ENCODE results near the gene KLHL2. TPM values are rescaled to one million over a fixed set of nuclear protein-coding genes. Genes with fewer than 3 reads are reported as not detected.

Gene KLHL2
- total and polyA plus RNA-seq, 2 donors (not counting 3 experiments of a cell fraction or from before 2014, with no cell fraction given), result 9.9 to 22.1 TPM

DNA sequence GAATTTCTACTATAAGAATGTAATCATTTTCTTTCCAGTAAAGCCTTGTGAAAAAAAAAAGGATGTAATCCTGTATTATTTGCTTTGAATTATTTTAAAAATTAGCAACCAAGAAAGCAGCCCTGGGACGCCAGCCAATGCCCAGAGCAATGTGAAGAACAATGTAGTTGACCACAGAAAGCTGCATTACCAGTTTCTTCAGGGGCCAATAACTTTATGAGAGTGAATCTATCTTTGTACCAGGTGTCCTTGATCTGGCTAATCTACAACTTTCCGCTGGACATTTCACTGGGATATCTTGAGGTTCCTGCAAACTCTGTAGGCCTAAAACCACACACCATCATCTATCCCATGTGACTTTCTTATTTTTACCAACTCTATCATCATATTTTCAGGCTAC lies 7.6 kb upstream of the KLHL2 start:
- no TSS peak for BruUV-seq (replicated peaks)

More for the DNA sequence above, 7.6 kb upstream of the KLHL2 start:
- ChIA-PET CTCF (interaction anchor here (0.9 to 1.5 kb wide), 2 partner anchors 69 to 143 kb away, joined by 4 to 5 read pairs; no protein-coding TSS in a partner anchor), POLR2A (no interaction called here)
- Histone ChIP-seq H3K9ac (replicated peaks; ENCODE audit: extremely low read depth, insufficient read depth, low read length) (no peak overlapping the region), H2AFZ (ENCODE audit: low read depth, low read length) (no peak overlapping the region), H3K79me2 (ENCODE audit: control insufficient read depth, insufficient read depth, low read length) (no peaks in the 10 kb centered on the region), H3K27me3 (ENCODE audit: control insufficient read depth in 2 of 2, insufficient read depth in 2 of 2, low read length in 2 of 2) (no peaks in the 10 kb centered on the region), H3K9me1 (replicated peaks; ENCODE audit: control insufficient read depth, extremely low read depth, insufficient read depth, low read length) (no peaks in the 10 kb centered on the region), H3K4me1 (ENCODE audit: control insufficient read depth, extremely low read depth, insufficient read depth, low read length) (no peaks in the 10 kb centered on the region), H4K20me1 (replicated peaks; ENCODE audit: control insufficient read depth, extremely low read depth, insufficient read depth, low read length) (no peaks in the 10 kb centered on the region), H3K36me3 (ENCODE audit: control insufficient read depth in 2 of 2, extremely low read depth in 1 of 2, insufficient read depth in 2 of 2, low read length in 2 of 2) (no peaks in the 10 kb centered on the region), H3K4me3 (replicated peaks in 1 of 3; ENCODE audit: insufficient read depth in 1 of 3, low read depth in 1 of 3, low read length in 3 of 3) (no peak overlapping the region), H3K9me3 (replicated peaks; ENCODE audit: control insufficient read depth, insufficient read depth, low read length) (no peaks in the 10 kb centered on the region), H3K4me2 (ENCODE audit: insufficient read depth, low read length) (no peak overlapping the region), H3K27ac (ENCODE audit: insufficient read depth, low read depth, low read length) (no peak overlapping the region)
- DNase-seq (ENCODE audit: low read depth, low spot score), result no peak
- TF ChIP-seq GATA2 (IDR thresholded peaks at IDR 0.05; ENCODE audit: insufficient read depth, insufficient read length, low read depth, low read length) (no peak), MYC (IDR thresholded peaks at IDR 0.05; ENCODE audit: low read depth, low read length) (no peak), EZH2 (IDR thresholded peaks at IDR 0.05; ENCODE audit: borderline replicate concordance, low read depth, low read length, severe bottlenecking) (no peak), JUN (IDR thresholded peaks at IDR 0.05; ENCODE audit: borderline replicate concordance, insufficient read depth, insufficient read length, low read depth) (no peak), POLR2AphosphoS5 (IDR thresholded peaks at IDR 0.05; ENCODE audit: insufficient read depth, low read depth, low read length) (no peak), FOS (IDR thresholded peaks at IDR 0.05; ENCODE audit: borderline replicate concordance, insufficient read depth, low read length) (no peak), POLR2A (IDR thresholded peaks at IDR 0.05; ENCODE audit: low read depth, low read length) (no peak)
- TF ChIP-seq, protein P1, sequence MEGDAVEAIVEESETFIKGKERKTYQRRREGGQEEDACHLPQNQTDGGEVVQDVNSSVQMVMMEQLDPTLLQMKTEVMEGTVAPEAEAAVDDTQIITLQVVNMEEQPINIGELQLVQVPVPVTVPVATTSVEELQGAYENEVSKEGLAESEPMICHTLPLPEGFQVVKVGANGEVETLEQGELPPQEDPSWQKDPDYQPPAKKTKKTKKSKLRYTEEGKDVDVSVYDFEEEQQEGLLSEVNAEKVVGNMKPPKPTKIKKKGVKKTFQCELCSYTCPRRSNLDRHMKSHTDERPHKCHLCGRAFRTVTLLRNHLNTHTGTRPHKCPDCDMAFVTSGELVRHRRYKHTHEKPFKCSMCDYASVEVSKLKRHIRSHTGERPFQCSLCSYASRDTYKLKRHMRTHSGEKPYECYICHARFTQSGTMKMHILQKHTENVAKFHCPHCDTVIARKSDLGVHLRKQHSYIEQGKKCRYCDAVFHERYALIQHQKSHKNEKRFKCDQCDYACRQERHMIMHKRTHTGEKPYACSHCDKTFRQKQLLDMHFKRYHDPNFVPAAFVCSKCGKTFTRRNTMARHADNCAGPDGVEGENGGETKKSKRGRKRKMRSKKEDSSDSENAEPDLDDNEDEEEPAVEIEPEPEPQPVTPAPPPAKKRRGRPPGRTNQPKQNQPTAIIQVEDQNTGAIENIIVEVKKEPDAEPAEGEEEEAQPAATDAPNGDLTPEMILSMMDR (IDR thresholded peaks at IDR 0.05; ENCODE audit: extremely low read depth in 1 of 2, insufficient read depth in 1 of 2, low read depth in 1 of 2, low read length in 2 of 2), result no peak
- TF ChIP-seq, protein P2, sequence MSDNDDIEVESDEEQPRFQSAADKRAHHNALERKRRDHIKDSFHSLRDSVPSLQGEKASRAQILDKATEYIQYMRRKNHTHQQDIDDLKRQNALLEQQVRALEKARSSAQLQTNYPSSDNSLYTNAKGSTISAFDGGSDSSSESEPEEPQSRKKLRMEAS (IDR thresholded peaks at IDR 0.05; ENCODE audit: insufficient read depth, insufficient read length), result no peak
- FAIRE-seq, result no peak
- intact Hi-C loops (cut with micrococcal nuclease), result no loop called here
- dilution Hi-C loops (cut with MboI; ENCODE audit: extremely low pct_ligation_motif_present, low sequenced_read_pairs), result no loop called here

Data from endothelial cell of umbilical vein (primary cell).